SJSA1 (cell line): ENCODE data around the gene HTR3C. TPM values are rescaled to one million over a fixed set of nuclear protein-coding genes. Genes with fewer than 3 reads are reported as not detected.
"Not testable (repeated sequence)": the region's sequence is repeated elsewhere in the genome, so short reads cannot be mapped to it uniquely, and the experiment has no call there.

ENCODE experiments used
- DNase-seq, 2 experiments: peaks; one replicate each; pipeline ENCODE4 v3.0.0-alpha.2; 2015 to 2020; ENCODE audit warnings: low spot score in 2 of 2, low read depth in 1 of 2
- H3K27ac ChIP-seq: fragments of 250-450 bp; sonication (Bioruptor Pico); 2 replicates; pipeline ENCODE4 v1.5.1; 2020; ENCODE audit warnings: mild to moderate bottlenecking, moderate library complexity
- H3K27me3 ChIP-seq: fragments of 250-450 bp; sonication (Bioruptor Pico); replicated peaks from 2 replicates; pipeline ENCODE4 v1.5.1; 2020; ENCODE audit warnings: mild to moderate bottlenecking, moderate library complexity
- H3K36me3 ChIP-seq: fragments of 250-450 bp; sonication (Bioruptor Pico); 2 replicates; pipeline ENCODE4 v1.5.1; 2020; ENCODE audit warnings: mild to moderate bottlenecking
- H3K4me1 ChIP-seq: fragments of 250-450 bp; sonication (Bioruptor Pico); replicated peaks from 2 replicates; pipeline ENCODE4 v1.6.1; 2021; ENCODE audit warnings: mild to moderate bottlenecking
- H3K4me3 ChIP-seq: fragments of 250-450 bp; sonication (Bioruptor Pico); 2 replicates; pipeline ENCODE4 v1.5.1; 2020; ENCODE audit warnings: mild to moderate bottlenecking
- H3K9me3 ChIP-seq: fragments of 250-450 bp; sonication (Bioruptor Pico); replicated peaks from 2 replicates; pipeline ENCODE4 v1.5.1; 2020; ENCODE audit warnings: mild to moderate bottlenecking
- total RNA-seq: library from RNA; depleted of rRNA; stranded (reverse); fragments of >200 nt; shearing (Covaris generic); gene quantifications from 2 replicates; pipeline ENCODE4 v1.2.3, GENCODE V29; 2014; rRNA removed

Gene HTR3C, protein sequence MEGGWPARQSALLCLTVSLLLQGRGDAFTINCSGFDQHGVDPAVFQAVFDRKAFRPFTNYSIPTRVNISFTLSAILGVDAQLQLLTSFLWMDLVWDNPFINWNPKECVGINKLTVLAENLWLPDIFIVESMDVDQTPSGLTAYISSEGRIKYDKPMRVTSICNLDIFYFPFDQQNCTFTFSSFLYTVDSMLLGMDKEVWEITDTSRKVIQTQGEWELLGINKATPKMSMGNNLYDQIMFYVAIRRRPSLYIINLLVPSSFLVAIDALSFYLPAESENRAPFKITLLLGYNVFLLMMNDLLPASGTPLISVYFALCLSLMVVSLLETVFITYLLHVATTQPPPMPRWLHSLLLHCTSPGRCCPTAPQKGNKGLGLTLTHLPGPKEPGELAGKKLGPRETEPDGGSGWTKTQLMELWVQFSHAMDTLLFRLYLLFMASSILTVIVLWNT
- not detected in 2 replicates for total RNA-seq

DNA sequence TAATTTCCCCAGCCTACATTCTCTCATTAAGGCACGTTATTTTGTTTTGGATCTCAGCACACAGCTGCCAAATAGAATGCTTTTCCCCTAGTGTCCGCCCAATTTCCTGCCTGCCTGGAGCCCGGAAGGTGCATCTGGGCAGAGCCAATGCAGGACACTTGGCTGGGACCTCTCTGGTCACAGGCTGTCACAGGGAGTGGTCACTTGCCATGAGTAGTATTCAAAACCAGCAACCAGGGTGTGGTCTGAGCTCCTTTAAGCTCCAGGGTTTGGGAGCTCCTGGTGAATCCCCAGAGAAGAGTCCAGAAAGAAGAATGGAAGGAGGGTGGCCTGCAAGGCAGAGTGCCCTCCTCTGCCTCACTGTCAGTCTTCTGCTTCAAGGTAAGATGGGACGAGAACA is at the start of gene HTR3C:
Gene HTR3C, plus strand, starts transcription at position 281 of the 400 bp plus-strand sequence. Its CDS starts 34 bp downstream, at position 315.
- H3K27me3 ChIP-seq, result no peaks in the 10 kb centered on the region
- no peaks in the 10 kb centered on the region for H3K36me3 ChIP-seq
- H3K4me1 ChIP-seq, result peaks cover 4% of the 10 kb centered on the region
- H3K9me3 ChIP-seq, result no peaks in the 10 kb centered on the region
- no peak within 1 kb of the TSS for H3K27ac ChIP-seq
- no peak within 1 kb of the TSS for H3K4me3 ChIP-seq
- no peak for DNase-seq

DNA sequence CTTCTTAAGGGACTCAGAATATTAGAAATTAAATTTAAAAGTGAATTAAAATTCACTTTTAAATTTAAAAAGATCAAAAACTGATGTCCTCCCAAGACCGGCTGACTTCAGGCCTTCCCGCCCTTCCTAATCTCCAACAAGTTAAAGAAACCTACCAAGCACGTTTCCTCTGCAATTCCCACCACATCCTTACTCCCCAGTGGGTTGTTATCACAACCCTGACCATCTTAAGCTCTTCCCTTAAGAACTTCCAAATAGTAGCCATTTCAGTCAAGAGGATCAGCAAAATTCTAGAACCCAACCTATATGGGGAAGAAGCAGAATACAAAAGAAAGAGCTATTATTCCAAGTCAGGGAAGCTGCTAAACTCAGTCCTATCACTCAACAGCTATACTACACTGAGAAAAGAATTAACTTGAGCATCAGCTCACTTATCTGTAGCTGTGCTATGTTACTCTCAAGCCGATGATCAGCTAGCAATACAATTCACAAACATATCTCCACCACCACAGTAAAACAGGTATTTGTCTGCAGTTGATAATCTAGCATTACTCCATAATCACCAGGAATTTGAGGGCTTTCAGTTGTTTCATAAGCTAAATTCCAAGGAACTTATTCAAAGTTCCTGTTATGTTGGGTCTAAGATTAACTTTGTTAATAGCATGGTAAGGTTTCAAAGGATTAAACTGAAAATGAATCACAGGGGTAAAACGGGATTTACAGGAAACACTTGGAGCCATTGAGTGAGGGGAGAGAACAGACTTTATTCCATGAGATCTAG is 49.5 kb upstream of the HTR3C start:
- peaks cover 4% of the 10 kb centered on the region for H3K4me1 ChIP-seq
- no peak for DNase-seq
- no peaks in the 10 kb centered on the region; the same call in 1 of the 2 replicates for H3K36me3 ChIP-seq
- no peak overlapping the region for H3K27ac ChIP-seq
- H3K4me3 ChIP-seq, result no peak overlapping the region
- H3K9me3 ChIP-seq, result no peaks in the 10 kb centered on the region
- no peaks in the 10 kb centered on the region for H3K27me3 ChIP-seq

DNA sequence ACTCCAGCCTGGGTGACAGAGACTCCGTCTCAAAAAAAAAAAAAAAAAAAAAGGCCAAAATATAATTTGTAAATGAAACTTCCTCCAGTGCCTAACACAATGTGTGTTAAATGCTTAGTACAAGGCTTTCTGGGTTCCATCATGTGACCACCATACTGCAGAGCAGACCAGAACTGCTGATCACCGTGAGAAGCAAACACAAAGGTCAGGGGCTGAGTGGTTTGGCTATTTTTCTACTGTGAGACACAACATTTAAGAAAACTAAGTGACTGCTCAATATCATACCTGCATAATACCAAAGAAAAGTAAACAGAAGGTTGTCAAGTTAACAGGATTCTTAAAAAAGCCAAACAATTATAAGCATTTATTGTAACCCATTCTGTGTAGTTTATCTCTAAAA is 48.4 kb upstream of the HTR3C start:
- Histone ChIP-seq H3K4me3 (no peak overlapping the region), H3K27me3 (no peaks in the 10 kb centered on the region), H3K4me1 (peaks cover 4% of the 10 kb centered on the region), H3K9me3 (no peaks in the 10 kb centered on the region), H3K27ac (no peak overlapping the region), H3K36me3 (peaks cover 4% of the 10 kb centered on the region; the same call in 1 of the 2 replicates)
- no peak for DNase-seq

DNA sequence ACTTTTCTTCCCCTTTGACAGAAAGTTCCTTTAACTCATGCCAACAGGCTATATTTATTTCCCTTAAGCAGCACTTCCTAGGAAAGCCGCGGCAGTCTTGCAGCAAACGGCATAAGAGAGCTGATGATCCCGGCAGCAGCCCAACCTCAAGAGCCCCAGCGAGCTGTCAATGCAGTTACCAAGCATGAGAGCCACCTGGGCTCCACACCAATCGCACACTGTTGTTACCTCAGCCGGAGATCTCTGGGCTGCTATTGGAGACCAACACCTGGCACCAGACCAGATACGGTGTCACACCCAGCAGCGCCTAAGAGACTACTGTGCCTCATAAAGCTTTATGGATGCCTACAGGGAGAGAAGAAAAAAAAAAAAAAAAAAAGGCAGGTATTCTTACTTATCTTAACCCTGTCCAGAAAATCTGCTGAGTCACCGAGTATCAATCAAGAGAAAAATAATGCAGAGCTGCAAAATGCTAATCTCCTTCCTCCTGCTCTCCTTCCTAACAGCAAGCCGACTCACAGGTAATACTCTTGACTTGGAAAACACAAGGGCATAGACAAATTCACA is 46.8 kb upstream of the HTR3C start:
- DNase-seq, result no peak
- Histone ChIP-seq H3K4me1 (peaks cover 4% of the 10 kb centered on the region), H3K4me3 (no peak overlapping the region), H3K9me3 (no peaks in the 10 kb centered on the region), H3K36me3 (peaks cover 4% of the 10 kb centered on the region; the same call in 1 of the 2 replicates), H3K27me3 (no peaks in the 10 kb centered on the region), H3K27ac (no peak overlapping the region)

DNA sequence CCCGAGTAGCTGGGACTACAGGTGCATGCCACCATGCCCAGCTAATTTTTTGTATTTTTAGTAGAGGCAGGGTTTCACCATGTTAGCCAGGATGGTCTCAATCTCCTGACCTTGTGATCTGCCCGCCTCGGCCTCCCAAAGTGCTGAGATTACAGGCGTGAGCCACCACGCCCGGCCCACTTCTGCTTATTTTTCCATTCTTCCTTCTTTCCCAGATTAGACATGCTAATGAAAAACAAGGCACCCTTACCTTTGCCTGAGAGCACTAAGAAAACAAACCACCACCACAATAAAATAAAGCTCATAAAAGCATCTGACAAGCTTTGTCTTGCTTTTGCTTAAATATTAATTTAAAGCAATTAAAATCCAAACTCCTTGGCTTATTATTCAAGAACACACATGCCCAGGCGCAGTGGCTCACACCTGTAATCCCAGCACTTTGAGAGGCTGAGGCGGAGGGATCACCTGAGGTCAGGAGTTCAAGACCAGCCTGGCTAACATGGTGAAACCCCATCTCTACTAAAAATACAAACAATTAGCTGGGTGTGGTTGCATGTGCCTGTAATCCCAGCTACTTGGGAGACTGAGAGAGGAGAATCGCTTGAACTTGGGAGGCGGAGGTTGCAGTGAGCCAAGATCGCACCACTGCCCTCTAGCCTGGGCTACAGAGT is 45.6 kb upstream of the HTR3C start:
- not testable (repeated sequence) for H3K4me1 ChIP-seq, H3K27me3 ChIP-seq, H3K4me3 ChIP-seq, H3K27ac ChIP-seq, DNase-seq, H3K9me3 ChIP-seq
- H3K36me3 ChIP-seq, result peaks cover 11% of the 10 kb centered on the region

DNA sequence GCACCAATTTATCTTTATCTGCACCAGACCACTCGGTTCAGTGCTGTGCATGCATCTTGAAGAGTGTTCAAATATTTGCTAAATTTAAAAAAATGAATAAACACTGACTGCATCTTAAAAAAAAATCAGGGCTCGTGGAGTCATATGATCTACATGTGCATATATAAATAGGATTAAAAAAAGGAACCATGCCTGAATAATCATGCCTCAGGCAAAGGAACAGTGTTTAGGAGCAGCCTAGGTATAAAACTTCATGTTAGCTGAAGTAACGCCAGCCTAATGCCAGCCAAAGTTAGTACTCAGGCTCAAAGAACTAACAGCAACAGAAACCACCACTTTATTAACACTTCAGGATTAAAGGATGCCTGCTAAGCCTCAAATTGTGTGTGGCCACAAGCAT is 44.7 kb upstream of the HTR3C start:
- no peak overlapping the region for H3K27ac ChIP-seq
- H3K4me1 ChIP-seq, result peaks cover 4% of the 10 kb centered on the region
- peaks cover 15% of the 10 kb centered on the region for H3K36me3 ChIP-seq
- H3K9me3 ChIP-seq, result no peaks in the 10 kb centered on the region
- DNase-seq, result no peak
- no peaks in the 10 kb centered on the region for H3K27me3 ChIP-seq
- no peak overlapping the region for H3K4me3 ChIP-seq

DNA sequence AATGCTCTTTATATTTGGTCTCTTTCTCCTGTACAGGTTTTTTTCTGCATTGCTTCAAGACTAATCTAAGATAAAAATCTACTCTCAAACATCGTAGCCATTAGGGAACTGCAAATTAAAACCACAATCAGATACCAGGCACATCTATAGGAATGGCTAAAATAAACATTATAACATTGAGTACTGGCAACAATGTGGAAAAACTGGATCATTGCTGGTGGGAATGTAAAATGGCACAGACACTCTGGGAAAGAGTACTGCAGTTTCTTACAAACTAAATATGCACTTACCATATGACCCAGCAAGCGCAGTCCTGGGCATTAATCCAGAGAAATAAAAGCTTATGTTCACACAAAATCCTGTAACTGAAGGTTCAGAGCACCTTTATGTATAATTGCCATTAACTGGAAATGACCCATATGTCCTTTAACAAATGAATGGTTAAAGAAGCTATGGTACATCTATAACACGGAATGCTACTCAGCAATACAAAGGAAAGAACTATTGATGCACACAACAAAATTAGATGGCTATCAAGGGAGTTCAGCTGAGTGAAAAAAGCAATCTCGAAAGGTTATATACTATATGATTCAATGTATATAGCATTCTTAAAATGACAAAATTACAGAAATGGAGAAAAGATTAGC is 41.5 kb upstream of the HTR3C start:
- no peaks in the 10 kb centered on the region for H3K9me3 ChIP-seq
- no peaks in the 10 kb centered on the region for H3K27me3 ChIP-seq
- no peaks in the 10 kb centered on the region for H3K4me1 ChIP-seq
- no peak overlapping the region for H3K27ac ChIP-seq
- H3K4me3 ChIP-seq, result no peak overlapping the region
- DNase-seq, result no peak
- peaks cover 23% of the 10 kb centered on the region for H3K36me3 ChIP-seq

DNA sequence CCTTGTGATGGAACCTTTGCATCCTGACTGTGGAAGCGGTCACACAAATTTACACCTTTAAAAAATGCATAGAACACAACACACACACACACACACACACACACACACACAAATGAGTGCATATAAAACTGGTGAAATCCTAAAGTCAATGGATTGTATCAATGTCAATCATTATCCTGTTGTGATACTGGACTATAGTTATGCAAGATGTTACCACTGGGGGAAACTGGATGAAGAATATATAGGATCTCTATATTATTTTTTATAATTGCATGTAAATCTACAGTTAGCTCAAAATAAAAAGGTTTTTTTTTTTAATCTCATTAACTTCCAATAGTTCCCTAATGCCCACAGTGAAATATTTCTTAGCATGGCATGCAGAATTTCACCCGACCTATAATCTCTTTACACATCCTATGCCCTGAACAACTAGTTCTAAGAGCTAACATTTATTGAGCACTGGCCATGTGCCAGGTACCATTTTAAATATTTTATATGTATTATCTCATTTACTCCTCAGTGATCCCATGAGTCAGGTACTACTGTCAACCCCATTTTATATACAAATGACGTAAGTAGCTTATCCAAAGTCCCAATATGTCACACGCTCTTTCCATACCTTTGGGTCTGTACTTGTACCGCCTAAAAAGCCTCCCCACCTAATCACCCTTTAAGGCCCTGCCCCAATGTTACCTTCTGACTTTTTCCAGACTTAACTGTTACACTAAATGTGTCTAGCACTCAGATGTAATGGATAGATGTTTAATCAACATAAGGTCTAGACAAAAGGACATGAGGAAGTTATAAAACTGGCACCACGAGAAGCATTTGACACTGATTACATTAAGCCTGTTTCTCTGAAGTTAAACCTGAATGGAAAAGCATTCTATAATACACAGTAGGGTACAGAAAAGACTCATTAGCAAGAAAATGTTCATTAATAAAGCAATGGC is 40.6 kb upstream of the HTR3C start:
- Histone ChIP-seq H3K4me3 (no peak overlapping the region), H3K27me3 (no peaks in the 10 kb centered on the region), H3K4me1 (peaks cover 6% of the 10 kb centered on the region), H3K36me3 (peaks cover 23% of the 10 kb centered on the region), H3K27ac (no peak overlapping the region), H3K9me3 (no peaks in the 10 kb centered on the region)
- no peak for DNase-seq

DNA sequence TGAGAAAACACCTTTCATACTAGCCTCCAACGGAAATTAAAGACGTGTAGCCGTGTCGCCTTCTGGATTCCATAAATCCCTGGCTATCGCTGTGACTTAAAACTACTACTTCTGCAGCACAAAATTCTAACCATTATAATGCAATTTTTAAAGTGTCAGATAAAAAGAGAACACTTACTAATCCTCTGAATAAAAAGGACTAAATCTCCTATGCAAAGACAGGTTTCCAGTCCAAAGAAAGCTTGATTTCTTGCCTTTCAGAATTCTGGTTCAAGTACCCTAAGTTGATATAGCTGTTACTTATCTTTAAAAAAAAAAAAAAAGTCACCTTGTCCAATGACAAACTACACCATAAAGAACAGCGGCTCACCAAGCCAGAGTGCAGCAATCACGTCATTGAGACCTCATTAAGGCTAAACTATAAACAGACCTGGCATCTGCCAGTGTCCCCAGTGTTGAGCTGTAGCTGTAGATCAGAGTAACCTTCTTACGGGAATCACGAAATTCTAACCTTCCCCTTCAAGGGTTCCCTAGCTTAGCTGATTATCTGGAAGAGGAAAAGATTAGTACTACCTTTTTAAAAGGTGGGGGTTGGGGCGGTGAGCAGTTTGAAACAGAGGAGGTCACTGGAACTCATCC is 37.3 kb upstream of the HTR3C start:
- Histone ChIP-seq H3K4me1 (peaks cover 10% of the 10 kb centered on the region), H3K9me3 (no peaks in the 10 kb centered on the region), H3K27ac (no peak overlapping the region), H3K27me3 (no peaks in the 10 kb centered on the region), H3K36me3 (peaks cover 23% of the 10 kb centered on the region), H3K4me3 (no peak overlapping the region)
- DNase-seq, result no peak

DNA sequence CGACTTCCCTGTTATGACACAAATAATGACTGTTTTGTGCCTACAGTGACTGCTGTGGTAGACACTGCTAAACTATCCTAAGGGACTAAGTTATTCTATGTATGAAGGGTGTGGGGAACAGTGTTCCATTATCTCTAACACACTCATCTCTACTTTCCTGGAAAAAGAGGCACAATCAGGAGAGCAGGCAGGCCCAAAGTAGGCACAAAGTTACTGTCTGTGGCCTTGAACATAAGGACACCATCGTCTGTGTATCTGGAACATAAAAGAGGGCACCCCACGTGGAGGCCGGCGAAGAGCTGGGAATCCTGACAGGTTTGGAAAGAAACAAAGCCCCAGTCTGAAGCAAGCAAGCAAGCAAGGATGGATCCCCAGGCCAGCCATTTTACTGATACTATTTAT is 36.7 kb upstream of the HTR3C start:
- H3K27ac ChIP-seq, result no peak overlapping the region

DNA sequence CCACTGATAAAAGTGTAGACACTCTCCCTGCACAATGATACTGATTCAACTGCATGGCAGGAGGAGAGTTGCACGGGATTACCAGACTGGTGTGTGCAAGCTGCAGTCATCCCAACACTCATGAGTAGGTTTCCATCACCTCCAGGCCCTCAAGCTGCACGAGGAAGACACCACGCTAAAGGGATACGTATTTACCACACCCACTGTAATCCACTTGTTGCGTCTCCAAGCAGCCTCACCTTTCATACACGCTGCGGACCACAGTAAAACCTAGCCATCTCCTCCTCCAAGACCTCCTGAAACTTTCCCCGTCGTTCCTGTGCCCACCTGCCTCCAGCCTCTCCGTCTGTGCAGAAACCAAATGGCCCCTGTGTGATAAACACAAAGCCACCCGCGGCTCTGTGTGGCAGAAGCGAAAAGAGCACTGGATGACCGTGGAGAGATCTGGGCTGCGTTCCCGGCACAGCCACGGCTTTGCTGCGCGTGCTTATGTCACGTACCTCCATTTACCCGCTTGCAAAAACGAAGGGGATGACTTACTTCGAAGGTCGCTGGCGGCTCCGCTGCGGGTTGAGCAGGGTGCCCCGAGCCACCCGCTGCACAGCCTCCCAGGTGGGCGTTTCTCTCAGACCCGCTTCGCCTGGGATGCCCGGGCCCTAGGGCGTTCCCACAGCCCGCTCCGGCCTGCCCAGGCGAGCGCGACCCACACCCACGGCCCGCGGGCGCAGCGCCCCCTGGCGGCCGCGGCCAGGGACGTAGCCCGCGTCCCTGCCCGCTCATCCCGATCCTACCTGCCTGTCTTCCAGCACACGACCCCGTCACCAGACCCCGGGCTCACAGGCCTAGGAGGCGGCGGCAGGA is 35.8 kb upstream of the HTR3C start:
- Histone ChIP-seq H3K4me1 (peaks cover 10% of the 10 kb centered on the region), H3K4me3 (peak overlapping the region; percentile 93), H3K27me3 (no peaks in the 10 kb centered on the region), H3K36me3 (peaks cover 17% of the 10 kb centered on the region), H3K27ac (no peak overlapping the region), H3K9me3 (no peaks in the 10 kb centered on the region)
- DNase-seq, result peak; percentile 53 to 64

More for the DNA sequence above, 36.7 kb upstream of the HTR3C start:
- no peaks in the 10 kb centered on the region for H3K27me3 ChIP-seq
- H3K9me3 ChIP-seq, result no peaks in the 10 kb centered on the region
- peaks cover 10% of the 10 kb centered on the region for H3K4me1 ChIP-seq
- H3K36me3 ChIP-seq, result peaks cover 22% of the 10 kb centered on the region
- DNase-seq, result no peak
- no peak overlapping the region for H3K4me3 ChIP-seq
